Measurements from ENCODE around the gene MAEL.

The MAEL gene

GRCh38 chr1:167056529-167057231, 67.6 kb downstream of the MAEL start:
- no peak for DNase-seq (ENCODE audit: low spot score)

- peak; percentile 26 for DNase-seq (ENCODE audit: low spot score)
These were observed 68.2 kb downstream of the MAEL start for GRCh38 chr1:167057241-167057688.

DNA sequence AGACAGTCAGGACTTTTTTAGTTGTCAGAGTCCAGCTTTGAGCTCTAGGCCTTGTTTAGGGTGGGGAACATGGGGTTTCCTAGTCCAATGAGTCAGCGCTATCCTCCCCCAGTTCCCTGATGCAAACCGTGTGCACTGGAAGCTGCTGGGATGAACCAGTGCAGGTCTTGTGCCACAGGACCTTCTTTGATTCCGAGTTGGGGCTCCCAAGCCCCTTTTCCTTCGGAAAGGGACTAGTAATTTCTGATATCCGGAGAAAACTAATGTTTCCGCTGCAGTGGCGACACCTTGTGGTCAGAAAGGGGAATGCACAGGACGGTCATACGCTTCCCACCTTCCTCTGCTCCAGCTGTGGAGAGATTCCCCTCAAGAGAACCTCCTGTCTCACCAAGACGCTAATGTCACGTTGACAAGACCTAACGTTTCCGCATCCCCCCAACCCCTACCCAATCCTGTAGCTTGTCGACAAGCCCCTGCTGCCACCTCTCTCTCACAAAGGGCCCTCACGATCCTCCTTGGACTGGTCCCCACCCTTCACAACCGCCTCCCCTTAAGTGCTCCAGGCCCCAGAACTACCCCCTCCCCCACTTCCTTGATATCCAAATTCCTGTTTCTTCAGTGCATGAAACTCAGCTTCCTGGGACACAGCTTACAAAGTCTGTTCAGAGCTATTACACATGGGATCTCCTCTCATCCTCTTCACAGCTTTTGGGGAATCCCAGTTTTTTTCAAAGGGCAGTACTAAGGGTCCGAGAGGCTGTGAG, 70.1 kb downstream of the MAEL start:
- DNase-seq (ENCODE audit: low spot score): peak; percentile 59

DNA sequence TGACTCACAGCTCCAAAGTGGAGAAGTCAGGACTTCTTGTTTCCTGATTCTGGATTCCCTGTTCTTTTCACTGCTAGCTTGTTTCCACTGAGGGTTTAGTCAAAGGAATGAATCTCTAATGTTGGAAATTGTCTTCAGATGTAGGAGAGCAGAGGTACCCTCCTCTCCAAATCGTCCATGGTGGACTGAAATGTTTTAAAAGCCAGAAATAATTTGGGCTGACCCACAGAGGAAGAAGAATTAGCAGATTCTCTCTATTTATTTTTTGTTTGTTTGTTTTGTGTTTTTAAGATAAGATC, 70.7 kb downstream of the MAEL start:
- no peak for DNase-seq (ENCODE audit: low spot score)

DNA sequence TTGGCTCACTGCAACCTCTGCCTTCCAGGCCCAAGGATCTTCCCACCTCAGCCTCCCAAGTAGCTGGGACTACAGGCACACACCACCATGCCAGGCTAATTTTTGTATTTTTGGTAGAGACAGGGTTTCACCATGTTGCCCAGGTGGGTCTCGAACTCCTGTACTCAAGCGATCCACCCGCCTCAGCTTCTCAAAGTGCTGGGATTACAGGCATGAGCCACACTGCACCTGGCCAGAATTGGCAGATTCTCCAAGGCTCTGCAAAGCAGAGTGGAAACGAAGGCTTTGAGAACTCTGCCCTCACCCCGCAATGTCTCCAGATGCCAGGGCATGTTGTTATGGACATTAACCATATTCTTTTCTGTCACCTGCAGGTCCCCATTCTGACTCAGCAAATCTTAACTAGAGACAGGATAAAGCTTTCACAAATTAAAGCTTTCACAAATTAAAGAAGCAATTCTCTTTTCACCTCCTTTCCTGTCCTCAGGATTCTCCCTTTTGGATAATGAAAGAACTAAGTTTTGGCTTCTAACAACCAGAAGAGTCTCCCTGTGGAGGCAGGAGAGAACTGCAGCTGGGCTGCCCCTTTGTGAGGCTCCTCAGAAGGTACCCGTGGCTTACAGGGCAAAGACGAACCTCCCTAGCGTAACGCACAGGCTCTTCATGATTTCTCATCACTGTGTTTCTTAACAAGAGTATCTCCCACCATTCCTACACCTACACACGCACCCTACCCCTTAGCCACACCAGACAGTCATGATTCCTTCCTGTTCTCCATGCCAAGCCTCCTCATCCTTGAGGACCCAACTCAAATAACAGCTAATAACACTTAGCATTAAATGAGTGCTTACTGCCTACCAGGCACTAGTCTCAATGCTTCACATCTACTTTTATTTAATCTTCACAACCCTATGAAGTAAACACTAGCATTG, 71.3 kb downstream of the MAEL start:
- DNase-seq (ENCODE audit: low spot score): no peak

DNA sequence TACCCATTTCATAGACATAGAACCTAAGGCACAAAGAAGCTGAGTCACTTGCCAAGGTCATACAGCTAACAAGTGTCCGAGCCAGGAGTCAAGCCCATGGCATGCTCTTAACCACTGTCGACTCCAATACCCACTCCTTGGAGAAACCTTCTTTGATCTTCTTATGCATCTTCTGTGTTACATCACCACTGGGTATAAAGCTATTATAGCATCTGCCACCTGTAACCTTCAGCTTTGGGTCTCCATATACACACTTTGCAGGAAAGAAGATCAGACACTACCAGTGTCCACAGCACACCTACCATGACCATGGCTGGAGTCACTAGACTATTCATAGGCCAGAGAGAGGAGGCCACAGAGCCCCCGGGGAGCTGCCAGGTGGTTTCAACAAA, 72.0 kb downstream of the MAEL start:
- no peak for DNase-seq (ENCODE audit: low spot score)

DNA sequence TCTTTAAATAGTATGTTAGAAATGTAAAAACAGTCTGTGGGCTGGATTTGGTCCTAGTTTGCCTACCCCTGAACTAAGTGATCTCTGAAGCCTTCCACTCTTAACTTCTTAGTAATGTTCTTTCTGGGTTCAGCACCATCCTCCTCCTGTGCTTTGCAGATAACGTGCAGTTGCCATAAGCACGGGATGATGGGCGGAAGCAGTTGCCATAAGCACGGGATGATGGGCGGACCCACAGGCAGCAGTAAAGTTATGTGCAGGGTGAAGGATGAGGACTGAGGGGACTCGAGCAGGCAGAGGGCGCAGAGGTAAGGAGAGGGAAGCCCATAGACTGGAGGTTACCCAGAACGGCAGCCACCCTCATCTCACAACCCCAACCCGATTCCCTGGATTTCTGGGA, 75.5 kb downstream of the MAEL start:
- DNase-seq (ENCODE audit: low spot score): no peak

- DNase-seq (ENCODE audit: low spot score): no peak
These were observed 76.4 kb downstream of the MAEL start for GRCh38 chr1:167065471-167065870.

GRCh38 chr1:167066333-167067122, 77.4 kb downstream of the MAEL start:
- peak; percentile 90 for DNase-seq (ENCODE audit: low spot score)

DNA sequence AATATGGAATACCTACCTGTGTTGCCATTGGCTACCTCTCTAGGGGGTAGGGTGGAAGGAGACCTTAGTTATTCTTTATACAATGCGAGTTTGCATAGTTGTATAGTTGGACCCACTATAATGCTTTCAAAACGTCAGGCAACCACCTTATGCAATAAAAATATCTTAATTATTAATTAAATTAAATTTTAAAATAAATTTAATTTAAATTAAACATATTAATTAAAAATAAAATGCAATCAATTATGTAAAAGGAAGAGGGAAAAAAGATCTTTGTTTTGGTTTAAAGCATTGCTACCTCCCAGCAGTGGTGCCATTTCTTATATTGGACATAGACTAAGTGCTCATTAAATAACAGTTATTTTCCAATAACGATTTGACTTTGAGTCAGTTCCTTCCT, 78.8 kb downstream of the MAEL start:
- no peak for DNase-seq (ENCODE audit: low spot score)

GRCh38 chr1:167068761-167069160, 79.7 kb downstream of the MAEL start:
- DNase-seq (ENCODE audit: low spot score): no peak

DNA sequence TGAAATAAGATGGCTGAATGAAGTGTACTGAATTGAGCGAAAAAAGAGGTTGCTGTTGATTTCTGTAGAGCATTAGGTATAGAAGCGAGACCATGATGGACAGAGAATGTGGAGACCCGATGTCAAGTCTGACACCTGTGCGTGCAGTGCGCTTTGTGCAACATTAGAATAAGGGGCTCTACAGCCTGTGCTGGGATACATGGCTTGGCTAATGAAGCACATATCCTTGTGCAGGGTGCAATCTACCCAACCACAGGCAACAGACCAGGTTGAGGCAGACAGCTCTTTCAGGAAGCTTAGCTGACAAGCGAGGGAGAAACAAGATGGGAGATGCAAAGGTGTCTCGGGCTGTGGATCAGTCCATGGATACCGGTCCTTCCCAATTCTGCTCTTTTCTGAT, 82.2 kb downstream of the MAEL start:
- DNase-seq (ENCODE audit: low spot score): peak; percentile 24

Measured in germinal center (tissue), 1 donor.